ENCODE measurements around the gene ADCY2. TPM values are rescaled to one million over a fixed set of nuclear protein-coding genes. Genes with fewer than 3 reads are reported as not detected.

Gene ADCY2
- total and polyA plus RNA-seq, 2 experiments from 2014 or later, result 23.8 to 74.9 TPM

DNA sequence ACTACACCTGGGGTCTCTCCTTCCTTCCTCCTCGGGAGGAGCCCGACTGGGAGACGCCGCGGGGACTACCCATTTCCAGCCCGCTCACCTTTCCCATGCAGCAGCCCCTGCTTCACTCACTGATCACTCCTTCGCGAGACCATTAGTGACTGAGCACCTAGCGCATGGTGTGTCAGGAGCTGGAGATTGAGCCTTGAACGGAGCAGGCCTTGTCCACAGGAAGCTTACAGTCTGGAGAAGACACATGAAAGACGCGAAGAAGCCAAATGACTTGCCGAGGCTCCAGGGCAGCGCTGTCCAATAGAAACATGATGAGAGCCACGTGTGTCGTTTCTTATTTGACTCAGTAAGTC lies 455.3 kb downstream of the ADCY2 start:
- Mint-ChIP-seq H3K27ac (no peak overlapping the region), H3K36me3 (ENCODE audit: low read depth) (no peaks in the 10 kb centered on the region; the same call in 2 of the 3 replicates)

DNA sequence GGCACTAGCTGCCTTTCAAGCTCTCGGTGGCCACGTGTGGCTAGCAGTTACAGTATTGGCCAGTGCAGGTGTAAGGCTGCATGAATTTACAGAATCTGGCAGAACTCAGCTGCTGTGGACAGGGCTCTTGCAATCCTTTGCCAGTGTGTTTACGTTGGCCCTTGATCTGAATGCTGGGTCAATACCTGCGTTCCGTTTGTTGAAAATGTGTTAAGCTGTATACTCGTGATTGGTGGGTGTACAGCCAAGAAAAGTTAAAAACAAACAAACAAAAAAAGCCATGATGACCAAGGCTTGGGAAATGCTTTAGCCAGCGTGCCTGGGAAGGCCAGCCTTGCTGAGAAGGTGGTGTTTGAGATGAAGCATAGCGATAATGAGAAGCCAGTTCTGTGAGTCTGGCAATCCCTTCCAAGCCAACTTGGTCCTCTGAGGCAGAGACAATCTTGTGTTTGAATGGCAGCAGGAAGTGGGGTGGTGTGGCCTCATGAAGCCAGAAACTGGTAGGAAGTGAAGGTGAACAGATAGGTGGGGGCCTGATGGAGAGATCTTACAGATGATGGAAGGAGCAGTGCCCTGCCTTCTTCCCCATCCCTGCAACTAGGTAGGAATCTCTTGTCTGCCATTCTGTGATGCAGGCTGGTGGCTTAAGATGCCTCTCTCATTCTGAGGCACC lies 455.8 kb downstream of the ADCY2 start:
- Mint-ChIP-seq H3K36me3 (ENCODE audit: low read depth) (no peaks in the 10 kb centered on the region; the same call in 2 of the 3 replicates), H3K27me3 (ENCODE audit: insufficient read depth, low read depth, poor library complexity) (peaks cover 12% of the 10 kb centered on the region), H3K9me3 (no peaks in the 10 kb centered on the region), H3K4me1 (peaks cover 9% of the 10 kb centered on the region), H3K4me3 (peak overlapping the region; percentile 90), H3K27ac (no peak overlapping the region)
- Histone ChIP-seq H3K27ac (ENCODE audit: low read depth) (no peak overlapping the region), H2AFZ (peak overlapping the region; percentile 99), H3K4me1 (ENCODE audit: insufficient read depth) (peaks cover 9% of the 10 kb centered on the region; the same call in 1 of the 2 replicates), H3K9me2 (ENCODE audit: insufficient read depth) (0 out of 2 replicates have a peak, but pooled peaks cover 9% of the 10 kb centered on the region), H3K4me3 (peak overlapping the region; percentile 79), H3K4me2 (peak overlapping the region; percentile 82), H4K20me1 (replicated peaks; ENCODE audit: insufficient read depth) (no peaks in the 10 kb centered on the region), H3K79me2 (replicated peaks; ENCODE audit: insufficient read depth) (no peaks in the 10 kb centered on the region), H3F3A (replicated peaks; ENCODE audit: low read depth) (0 out of 2 replicates have a peak, but pooled peaks cover 4% of the 10 kb centered on the region), H3K27me3 (ENCODE audit: insufficient read depth) (peaks cover 18% of the 10 kb centered on the region), H3K36me3 (ENCODE audit: insufficient read depth) (no peaks in the 10 kb centered on the region)
- no peak for ATAC-seq
- TF ChIP-seq CREB1 (CRISPR knock-in tag; IDR thresholded peaks at IDR 0.05; ENCODE audit: low read depth) (no peak), EZH2 (IDR thresholded peaks at IDR 0.05; ENCODE audit: low read depth, unreplicated experiment) (no peak), NANOG (IDR thresholded peaks at IDR 0.05; ENCODE audit: borderline replicate concordance) (no peak)
- TF ChIP-seq, protein P1, sequence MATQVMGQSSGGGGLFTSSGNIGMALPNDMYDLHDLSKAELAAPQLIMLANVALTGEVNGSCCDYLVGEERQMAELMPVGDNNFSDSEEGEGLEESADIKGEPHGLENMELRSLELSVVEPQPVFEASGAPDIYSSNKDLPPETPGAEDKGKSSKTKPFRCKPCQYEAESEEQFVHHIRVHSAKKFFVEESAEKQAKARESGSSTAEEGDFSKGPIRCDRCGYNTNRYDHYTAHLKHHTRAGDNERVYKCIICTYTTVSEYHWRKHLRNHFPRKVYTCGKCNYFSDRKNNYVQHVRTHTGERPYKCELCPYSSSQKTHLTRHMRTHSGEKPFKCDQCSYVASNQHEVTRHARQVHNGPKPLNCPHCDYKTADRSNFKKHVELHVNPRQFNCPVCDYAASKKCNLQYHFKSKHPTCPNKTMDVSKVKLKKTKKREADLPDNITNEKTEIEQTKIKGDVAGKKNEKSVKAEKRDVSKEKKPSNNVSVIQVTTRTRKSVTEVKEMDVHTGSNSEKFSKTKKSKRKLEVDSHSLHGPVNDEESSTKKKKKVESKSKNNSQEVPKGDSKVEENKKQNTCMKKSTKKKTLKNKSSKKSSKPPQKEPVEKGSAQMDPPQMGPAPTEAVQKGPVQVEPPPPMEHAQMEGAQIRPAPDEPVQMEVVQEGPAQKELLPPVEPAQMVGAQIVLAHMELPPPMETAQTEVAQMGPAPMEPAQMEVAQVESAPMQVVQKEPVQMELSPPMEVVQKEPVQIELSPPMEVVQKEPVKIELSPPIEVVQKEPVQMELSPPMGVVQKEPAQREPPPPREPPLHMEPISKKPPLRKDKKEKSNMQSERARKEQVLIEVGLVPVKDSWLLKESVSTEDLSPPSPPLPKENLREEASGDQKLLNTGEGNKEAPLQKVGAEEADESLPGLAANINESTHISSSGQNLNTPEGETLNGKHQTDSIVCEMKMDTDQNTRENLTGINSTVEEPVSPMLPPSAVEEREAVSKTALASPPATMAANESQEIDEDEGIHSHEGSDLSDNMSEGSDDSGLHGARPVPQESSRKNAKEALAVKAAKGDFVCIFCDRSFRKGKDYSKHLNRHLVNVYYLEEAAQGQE (IDR thresholded peaks at IDR 0.05; ENCODE audit: unreplicated experiment), result no peak
- TF ChIP-seq, protein P2, sequence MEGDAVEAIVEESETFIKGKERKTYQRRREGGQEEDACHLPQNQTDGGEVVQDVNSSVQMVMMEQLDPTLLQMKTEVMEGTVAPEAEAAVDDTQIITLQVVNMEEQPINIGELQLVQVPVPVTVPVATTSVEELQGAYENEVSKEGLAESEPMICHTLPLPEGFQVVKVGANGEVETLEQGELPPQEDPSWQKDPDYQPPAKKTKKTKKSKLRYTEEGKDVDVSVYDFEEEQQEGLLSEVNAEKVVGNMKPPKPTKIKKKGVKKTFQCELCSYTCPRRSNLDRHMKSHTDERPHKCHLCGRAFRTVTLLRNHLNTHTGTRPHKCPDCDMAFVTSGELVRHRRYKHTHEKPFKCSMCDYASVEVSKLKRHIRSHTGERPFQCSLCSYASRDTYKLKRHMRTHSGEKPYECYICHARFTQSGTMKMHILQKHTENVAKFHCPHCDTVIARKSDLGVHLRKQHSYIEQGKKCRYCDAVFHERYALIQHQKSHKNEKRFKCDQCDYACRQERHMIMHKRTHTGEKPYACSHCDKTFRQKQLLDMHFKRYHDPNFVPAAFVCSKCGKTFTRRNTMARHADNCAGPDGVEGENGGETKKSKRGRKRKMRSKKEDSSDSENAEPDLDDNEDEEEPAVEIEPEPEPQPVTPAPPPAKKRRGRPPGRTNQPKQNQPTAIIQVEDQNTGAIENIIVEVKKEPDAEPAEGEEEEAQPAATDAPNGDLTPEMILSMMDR (conservative IDR thresholded peaks at IDR 0.05; ENCODE audit: low read depth in 2 of 2), result no peak
- DNase-seq (ENCODE audit: low spot score), result no peak

More for the DNA sequence above, 455.3 kb downstream of the ADCY2 start:
- no peak for ATAC-seq
- H3F3A ChIP-seq (replicated peaks; ENCODE audit: low read depth), result 0 out of 2 replicates have a peak, but pooled peaks cover 4% of the 10 kb centered on the region
- H3K27me3 ChIP-seq (ENCODE audit: insufficient read depth), result peaks cover 18% of the 10 kb centered on the region
- no peak for TF ChIP-seq NANOG (IDR thresholded peaks at IDR 0.05; ENCODE audit: borderline replicate concordance)
- TF ChIP-seq JUNB (IDR thresholded peaks at IDR 0.05; ENCODE audit: unreplicated experiment), result no peak
- TF ChIP-seq CREB1 (CRISPR knock-in tag; IDR thresholded peaks at IDR 0.05; ENCODE audit: low read depth), result no peak
- TF ChIP-seq, protein P3, sequence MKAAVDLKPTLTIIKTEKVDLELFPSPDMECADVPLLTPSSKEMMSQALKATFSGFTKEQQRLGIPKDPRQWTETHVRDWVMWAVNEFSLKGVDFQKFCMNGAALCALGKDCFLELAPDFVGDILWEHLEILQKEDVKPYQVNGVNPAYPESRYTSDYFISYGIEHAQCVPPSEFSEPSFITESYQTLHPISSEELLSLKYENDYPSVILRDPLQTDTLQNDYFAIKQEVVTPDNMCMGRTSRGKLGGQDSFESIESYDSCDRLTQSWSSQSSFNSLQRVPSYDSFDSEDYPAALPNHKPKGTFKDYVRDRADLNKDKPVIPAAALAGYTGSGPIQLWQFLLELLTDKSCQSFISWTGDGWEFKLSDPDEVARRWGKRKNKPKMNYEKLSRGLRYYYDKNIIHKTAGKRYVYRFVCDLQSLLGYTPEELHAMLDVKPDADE (IDR thresholded peaks at IDR 0.05), result no peak
- no peak for TF ChIP-seq ZNF331 (CRISPR knock-in tag; IDR thresholded peaks at IDR 0.05; ENCODE audit: low read depth)
- TF ChIP-seq EZH2 (IDR thresholded peaks at IDR 0.05; ENCODE audit: low read depth, unreplicated experiment), result no peak
- TF ChIP-seq, protein P2 (conservative IDR thresholded peaks at IDR 0.05; ENCODE audit: low read depth in 2 of 2), result no peak
- no peak for DNase-seq (ENCODE audit: low spot score)
- H3K9me2 ChIP-seq (ENCODE audit: insufficient read depth), result 0 out of 2 replicates have a peak, but pooled peaks cover 9% of the 10 kb centered on the region
- peak overlapping the region; percentile 90 for H3K4me3 Mint-ChIP-seq
- no peak overlapping the region for H3K27ac ChIP-seq (ENCODE audit: low read depth)
- peaks cover 12% of the 10 kb centered on the region for H3K27me3 Mint-ChIP-seq (ENCODE audit: insufficient read depth, low read depth, poor library complexity)
- peak overlapping the region; percentile 82 for H3K4me2 ChIP-seq
- no peaks in the 10 kb centered on the region for H4K20me1 ChIP-seq (replicated peaks; ENCODE audit: insufficient read depth)
- no peaks in the 10 kb centered on the region for H3K9me3 Mint-ChIP-seq
- peaks cover 8% of the 10 kb centered on the region for H3K4me1 Mint-ChIP-seq
- H3K36me3 ChIP-seq (ENCODE audit: insufficient read depth), result no peaks in the 10 kb centered on the region
- peak overlapping the region; percentile 79 for H3K4me3 ChIP-seq
- peak overlapping the region; percentile 99 for H2AFZ ChIP-seq
- H3K4me1 ChIP-seq (ENCODE audit: insufficient read depth), result peaks cover 9% of the 10 kb centered on the region; the same call in 1 of the 2 replicates
- H3K79me2 ChIP-seq (replicated peaks; ENCODE audit: insufficient read depth), result no peaks in the 10 kb centered on the region

All from GM23338 (cell line).